A549 (cell line): ENCODE data around the gene NFIX. TPM values are rescaled to one million over a fixed set of nuclear protein-coding genes. Genes with fewer than 3 reads are reported as not detected.
"Not testable (repeated sequence)": the region's sequence is repeated elsewhere in the genome, so short reads cannot be mapped to it uniquely, and the experiment has no call there.

Source experiments
- ATAC-seq, 2 experiments: fragments of 200-7000 bp in 1 of 2; fragments of >200 bp in 1 of 2; cut with Nextera tagmentation in 1 of 2; cut with Tn5 transposase in 1 of 2; 3 replicates each; pipeline versions ENCODE4 v1.8.0 to v1.9.1; 2018 to 2020; ENCODE audit warnings: mild to moderate bottlenecking in 1 of 2, moderate library complexity in 1 of 2
- CTCF ChIA-PET: fragments of 300-600 bp; sonication (Branson Sonifier 250); formaldehyde crosslinking; extraction: SDS; loops from one replicate; lab custom pipeline; 2021; ENCODE audit warnings: antibody characterized with exemption, inconsistent platforms; lab: Yijun Ruan, JAX
- POLR2A ChIA-PET: fragments of 350-600 bp; formaldehyde crosslinking; extraction: SDS; loops from one replicate; lab custom pipeline; 2021; ENCODE audit warnings: antibody characterized with exemption, inconsistent platforms; lab: Yijun Ruan, JAX
- DNase-seq, 2 experiments: peaks; one replicate each; pipeline versions ENCODE4 v3.0.0 to v3.0.0-alpha.2; 2011 to 2016; ENCODE audit warnings: low read depth in 1 of 2, low spot score in 1 of 2
- FAIRE-seq: peaks from 2 replicates; lab custom pipeline; 2011; peaks lifted over from hg19 to GRCh38; lab: Jason Lieb, UNC
- H3K27ac ChIP-seq, 2 experiments: fragments of >200 bp; sonication (Bioruptor Twin); formaldehyde crosslinking; 3 replicates each; pipeline ENCODE4 v1.5.1; 2016 to 2017
- H3K4me1 ChIP-seq: fragments of >200 bp; sonication (Bioruptor Twin); formaldehyde crosslinking; 3 replicates; pipeline ENCODE4 v1.6.1; 2016
- H3K4me2 ChIP-seq: fragments of >200 bp; sonication (Bioruptor Twin); formaldehyde crosslinking; 3 replicates; pipeline ENCODE4 v1.6.1; 2016
- H3K4me3 ChIP-seq: fragments of >200 bp; sonication (Bioruptor Twin); formaldehyde crosslinking; 3 replicates; pipeline ENCODE4 v1.5.1; 2016
- H3K9me3 ChIP-seq: fragments of >200 bp; sonication (Bioruptor Twin); formaldehyde crosslinking; 3 replicates; pipeline ENCODE4 v1.6.1; 2016
- CEBPB ChIP-seq, 2 experiments: fragments of >200 bp in 1 of 2; sonication (Bioruptor Twin) in 1 of 2; formaldehyde crosslinking in 1 of 2; IDR thresholded peaks; 2 replicates each; pipeline ENCODE4 v1.6.1; 2012 to 2016
- CHD4 ChIP-seq: fragments of 200-600 bp; sonication (generic); IDR thresholded peaks from 2 replicates; pipeline ENCODE4 v1.6.1; 2016; ENCODE audit warnings: antibody characterized with exemption, mild to moderate bottlenecking, borderline replicate concordance
- ELK1 ChIP-seq: fragments of 150-350 bp; IDR thresholded peaks from 2 replicates; pipeline ENCODE4 v1.6.1; 2014; ENCODE audit warnings: low read depth, mild to moderate bottlenecking, low read length
- FOXS1 ChIP-seq: fragments of 250-450 bp; sonication (Bioruptor Pico); IDR thresholded peaks from 2 replicates; pipeline ENCODE4 v1.5.0; 2020; ENCODE audit warnings: mild to moderate bottlenecking, moderate library complexity
- GATA3 ChIP-seq: IDR thresholded peaks from 2 replicates; pipeline ENCODE4 v1.6.1; 2012; ENCODE audit warnings: borderline replicate concordance
- HES2 ChIP-seq: fragments of >200 bp; sonication (Bioruptor Twin); formaldehyde crosslinking; IDR thresholded peaks from 2 replicates; pipeline ENCODE4 v1.6.1; 2016
- HOXB13 ChIP-seq: fragments of 250-450 bp; sonication (Bioruptor Pico); IDR thresholded peaks from 2 replicates; pipeline ENCODE4 v1.5.0; 2020; ENCODE audit warnings: low read depth, mild to moderate bottlenecking, moderate library complexity
- HOXB5 ChIP-seq: fragments of 250-450 bp; sonication (Bioruptor Pico); IDR thresholded peaks from 2 replicates; pipeline ENCODE4 v1.5.0; 2020; ENCODE audit warnings: mild to moderate bottlenecking, moderate library complexity
- JUN ChIP-seq, 2 experiments: fragments of >200 bp; sonication (Bioruptor Twin); formaldehyde crosslinking; IDR thresholded peaks; 2 replicates in 1 of 2; 3 replicates in 1 of 2; pipeline ENCODE4 v1.6.1; 2016 to 2017
- JUNB ChIP-seq: fragments of >200 bp; sonication (Bioruptor Twin); formaldehyde crosslinking; IDR thresholded peaks from 2 replicates; pipeline ENCODE4 v1.6.1; 2016
- KDM1A ChIP-seq: fragments of 200-600 bp; sonication (generic); IDR thresholded peaks from 2 replicates; pipeline ENCODE4 v1.6.1; 2016; ENCODE audit warnings: low read depth, mild to moderate bottlenecking
- KDM5A ChIP-seq: fragments of 200-600 bp; sonication (generic); IDR thresholded peaks from 2 replicates; pipeline ENCODE4 v1.6.1; 2016; ENCODE audit warnings: antibody characterized with exemption, mild to moderate bottlenecking
- MAFK ChIP-seq: fragments of 450-650 bp; IDR thresholded peaks from 2 replicates; pipeline ENCODE4 v1.6.1; 2014; ENCODE audit not compliant: partially characterized antibody
- MAX ChIP-seq: IDR thresholded peaks from 2 replicates; pipeline ENCODE4 v1.6.1; 2012
- PHF8 ChIP-seq: fragments of 200-600 bp; sonication (generic); IDR thresholded peaks from 2 replicates; pipeline ENCODE4 v1.6.1; 2016; ENCODE audit warnings: low read depth, mild to moderate bottlenecking, antibody characterized with exemption, moderate library complexity, borderline replicate concordance
- POLR2AphosphoS2 ChIP-seq: conservative IDR thresholded peaks from 2 replicates; pipeline ENCODE4 v1.6.1; 2012; ENCODE audit warnings: low read length, improper control_type of control experiment, inconsistent platforms
- RAD21 ChIP-seq, 2 experiments: fragments of >200 bp in 1 of 2; sonication (Bioruptor Twin) in 1 of 2; formaldehyde crosslinking in 1 of 2; IDR thresholded peaks in 1 of 2; conservative IDR thresholded peaks in 1 of 2; 2 replicates in 1 of 2; 3 replicates in 1 of 2; pipeline ENCODE4 v1.6.1; 2012 to 2018; ENCODE audit warnings: inconsistent platforms in 1 of 2
- REST ChIP-seq: fragments of 200-600 bp; sonication (generic); IDR thresholded peaks from 2 replicates; pipeline ENCODE4 v1.6.1; 2016; ENCODE audit warnings: antibody characterized with exemption, mild to moderate bottlenecking, moderate library complexity
- ZC3H11A ChIP-seq: fragments of 450-650 bp; IDR thresholded peaks from 2 replicates; pipeline ENCODE4 v1.6.1; 2014; ENCODE audit warnings: antibody characterized with exemption, mild to moderate bottlenecking
- ZFP36 ChIP-seq: fragments of 450-650 bp; IDR thresholded peaks from 2 replicates; pipeline ENCODE4 v1.6.1; 2014; ENCODE audit warnings: borderline replicate concordance; ENCODE audit not compliant: partially characterized antibody
- ZSCAN20 ChIP-seq: fragments of 250-450 bp; sonication (Bioruptor Pico); IDR thresholded peaks from 2 replicates; pipeline ENCODE4 v1.8.0; 2022; ENCODE audit warnings: mild to moderate bottlenecking, moderate library complexity
- WGBS: methylation state at CpG from one replicate; pipeline ENCODE4 v1.1.6; 2017; ENCODE audit errors: missing lambda C conversion rate; 5-methylcytosine and 5-hydroxymethylcytosine counted together
- polyA plus RNA-seq, 4 experiments: library from polyadenylated mRNA; depleted of rRNA in 3 of 4; stranded (reverse); fragments of >200 nt; fragmentation: RNase III in 1 of 4; extraction: RNeasy Plus Mini Kit Qiagen cat#74134 plus additional on column Dnase treatment in 1 of 4; gene quantifications; 2 replicates in 3 of 4; 3 replicates in 1 of 4; pipeline ENCODE4 v1.2.3, GENCODE V29; 2011 to 2017

Gene NFIX
- polyA plus RNA-seq, 2 of the 4 experiments (the other 2 are of a cell fraction), result 0.52 to 3.0 TPM

GRCh38 chr19:12957389-12957952 lies 37.8 kb upstream of the NFIX start:
- Histone ChIP-seq H3K4me1 (peaks cover 21% of the 10 kb centered on the region; the same call in 2 of the 3 replicates), H3K27ac (peak overlapping the region; percentile 98 to 100), H3K4me3 (peak overlapping the region; percentile 87), H3K4me2 (peak overlapping the region; percentile 82)
- 31% methylated on average over 27 of the region's 31 CpGs for WGBS
- FAIRE-seq, H3K9me3 ChIP-seq, POLR2A ChIA-PET, DNase-seq: not testable (repeated sequence)
- CTCF ChIA-PET, result interaction anchor here (0.9 to 1.6 kb wide), 2 partner anchors 20 to 211 kb away, joined by 3 to 4 read pairs; no protein-coding TSS in a partner anchor
- peak in 1 of 2 experiments; percentile 7; a peak in 3 of 6 replicates for ATAC-seq
- TF ChIP-seq PHF8, result peak; percentile 19; the same call in 1 of the 2 replicates
- TF ChIP-seq CHD4, result peak; percentile 64; the same call in 1 of the 2 replicates
- TF ChIP-seq KDM1A, result 0 out of 2 replicates have a peak, but pooled peaks have one; percentile 51
- 0 out of 5 replicates have a peak, but pooled peaks of 1 of the 2 experiments have one; percentile 7 for TF ChIP-seq JUN (IDR thresholded peaks at IDR 0.05)

- TF ChIP-seq ZSCAN20 (CRISPR knock-in tag), result no peak
- TF ChIP-seq ZFP36, result no peak
- no peak for TF ChIP-seq HOXB13 (CRISPR knock-in tag)
- no peak for TF ChIP-seq JUN (IDR thresholded peaks at IDR 0.05)
- no peak for TF ChIP-seq FOXS1
- no peak for TF ChIP-seq ELK1
- TF ChIP-seq ZC3H11A, result no peak
- TF ChIP-seq JUNB, result no peak
- TF ChIP-seq HES2, result no peak
- no peak for TF ChIP-seq MAX
- no peak for TF ChIP-seq POLR2AphosphoS2
- TF ChIP-seq GATA3, result no peak
- no peak for TF ChIP-seq MAFK
- no peak for TF ChIP-seq CEBPB (IDR thresholded peaks at IDR 0.05)
- TF ChIP-seq RAD21 (conservative IDR thresholded peaks at IDR 0.05 in 1 of 2, IDR thresholded peaks at IDR 0.05 in 1 of 2), result no peak
- no peak for TF ChIP-seq HOXB5 (CRISPR knock-in tag)
- no peak for TF ChIP-seq KDM5A
- no peak for TF ChIP-seq REST
- Histone ChIP-seq H3K4me2 (no peak overlapping the region), H3K4me3 (no peak overlapping the region), H3K4me1 (peaks cover 14% of the 10 kb centered on the region; the same call in 2 of the 3 replicates), H3K9me3 (no peaks in the 10 kb centered on the region), H3K27ac (no peak overlapping the region)
- WGBS, result 25% methylated on average over 6 of the region's 6 CpGs
- DNase-seq (no peak), FAIRE-seq (no peak), ATAC-seq (no peak)
- CTCF ChIA-PET, result interaction anchor here (2.6 kb wide), 1 partner anchor 18 kb away, joined by 13 read pairs; no protein-coding TSS in a partner anchor
- POLR2A ChIA-PET, result interaction anchor here (0.6 kb wide), 1 partner anchor 27 kb away, joined by 3 read pairs; no protein-coding TSS in a partner anchor
Observed at GRCh38 chr19:12959481-12959880, 35.8 kb upstream of the NFIX start.
